ENCODE results near the gene OTOG. TPM values are rescaled to one million over a fixed set of nuclear protein-coding genes. Genes with fewer than 3 reads are reported as not detected.

The OTOG gene
- total RNA-seq, 2 experiments from 2014 or later = not detected

DNA sequence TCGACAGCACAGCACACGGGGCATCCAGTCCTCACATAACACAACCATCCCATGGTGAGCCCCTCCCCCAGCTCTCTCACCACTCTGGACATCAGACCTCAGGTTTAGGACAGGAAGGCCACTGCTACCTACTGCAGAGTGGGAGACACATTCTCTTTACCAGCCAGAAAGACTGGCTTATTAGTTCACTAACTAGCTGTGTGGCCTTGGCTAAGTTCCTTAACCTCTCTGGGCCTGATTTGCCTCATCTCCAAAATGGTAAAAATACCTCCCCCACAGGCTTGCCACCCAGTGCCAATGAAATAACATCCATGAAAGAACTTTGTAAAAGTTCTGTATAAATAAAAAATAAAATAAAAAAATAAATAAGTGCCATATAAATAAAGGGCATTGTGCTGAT is 35.0 kb upstream of the OTOG start:
- Mint-ChIP-seq H3K9me3 (no peaks in the 10 kb centered on the region), H3K36me3 (ENCODE audit: low read depth) (no peaks in the 10 kb centered on the region), H3K27ac (no peak overlapping the region), H3K4me3 (no peak overlapping the region), H3K27me3 (peaks cover 6% of the 10 kb centered on the region), H3K4me1 (ENCODE audit: low read depth) (no peaks in the 10 kb centered on the region)
- intact Hi-C loops (cut with micrococcal nuclease) = no loop called here
- POLR2A ChIA-PET = no interaction called here
- CTCF ChIA-PET = interaction anchor here (1.1 to 2.5 kb wide), 2 partner anchors 16 to 128 kb away, joined by 4 to 10 read pairs; no protein-coding TSS in a partner anchor
- ATAC-seq (no peak), DNase-seq (no peak)
- TF ChIP-seq, protein P1, sequence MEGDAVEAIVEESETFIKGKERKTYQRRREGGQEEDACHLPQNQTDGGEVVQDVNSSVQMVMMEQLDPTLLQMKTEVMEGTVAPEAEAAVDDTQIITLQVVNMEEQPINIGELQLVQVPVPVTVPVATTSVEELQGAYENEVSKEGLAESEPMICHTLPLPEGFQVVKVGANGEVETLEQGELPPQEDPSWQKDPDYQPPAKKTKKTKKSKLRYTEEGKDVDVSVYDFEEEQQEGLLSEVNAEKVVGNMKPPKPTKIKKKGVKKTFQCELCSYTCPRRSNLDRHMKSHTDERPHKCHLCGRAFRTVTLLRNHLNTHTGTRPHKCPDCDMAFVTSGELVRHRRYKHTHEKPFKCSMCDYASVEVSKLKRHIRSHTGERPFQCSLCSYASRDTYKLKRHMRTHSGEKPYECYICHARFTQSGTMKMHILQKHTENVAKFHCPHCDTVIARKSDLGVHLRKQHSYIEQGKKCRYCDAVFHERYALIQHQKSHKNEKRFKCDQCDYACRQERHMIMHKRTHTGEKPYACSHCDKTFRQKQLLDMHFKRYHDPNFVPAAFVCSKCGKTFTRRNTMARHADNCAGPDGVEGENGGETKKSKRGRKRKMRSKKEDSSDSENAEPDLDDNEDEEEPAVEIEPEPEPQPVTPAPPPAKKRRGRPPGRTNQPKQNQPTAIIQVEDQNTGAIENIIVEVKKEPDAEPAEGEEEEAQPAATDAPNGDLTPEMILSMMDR (IDR thresholded peaks at IDR 0.05) = no peak

DNA sequence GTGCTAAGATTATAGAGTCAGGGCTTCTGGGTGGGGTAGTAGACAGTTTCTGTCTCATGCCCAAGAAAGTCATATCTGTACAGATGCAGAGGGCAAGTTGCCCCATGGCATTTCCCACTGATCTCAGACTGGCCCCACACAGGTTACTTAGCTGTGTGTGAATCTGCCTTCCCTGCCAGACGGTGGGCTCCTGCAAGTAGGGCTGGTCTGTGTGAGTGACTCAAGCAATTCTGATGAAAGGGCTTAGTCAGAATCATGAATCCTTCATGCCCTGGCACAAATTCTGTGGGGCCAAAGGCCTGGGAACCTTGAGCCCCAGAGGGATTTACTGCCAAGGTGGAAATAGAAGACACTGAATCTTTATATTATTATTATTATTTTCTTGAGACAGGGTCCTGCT is 33.2 kb upstream of the OTOG start:
- H3K4me3 Mint-ChIP-seq = no peak overlapping the region
- DNase-seq (peak; percentile 11), ATAC-seq (peak; percentile 62)
- H3K27me3 Mint-ChIP-seq = peaks cover 3% of the 10 kb centered on the region
- TF ChIP-seq, protein P1 (IDR thresholded peaks at IDR 0.05) = no peak
- no peaks in the 10 kb centered on the region for H3K4me1 Mint-ChIP-seq (ENCODE audit: low read depth)
- H3K9me3 Mint-ChIP-seq = no peaks in the 10 kb centered on the region
- ChIA-PET CTCF (interaction anchor here (0.7 to 2.1 kb wide), 6 partner anchors 9 to 130 kb away, joined by 3 to 9 read pairs (median 4); partner anchors contain the start of gene KCNJ11), POLR2A (no interaction called here)
- H3K27ac Mint-ChIP-seq = no peak overlapping the region
- no peaks in the 10 kb centered on the region for H3K36me3 Mint-ChIP-seq (ENCODE audit: low read depth)
- intact Hi-C loops (cut with micrococcal nuclease) = no loop called here

DNA sequence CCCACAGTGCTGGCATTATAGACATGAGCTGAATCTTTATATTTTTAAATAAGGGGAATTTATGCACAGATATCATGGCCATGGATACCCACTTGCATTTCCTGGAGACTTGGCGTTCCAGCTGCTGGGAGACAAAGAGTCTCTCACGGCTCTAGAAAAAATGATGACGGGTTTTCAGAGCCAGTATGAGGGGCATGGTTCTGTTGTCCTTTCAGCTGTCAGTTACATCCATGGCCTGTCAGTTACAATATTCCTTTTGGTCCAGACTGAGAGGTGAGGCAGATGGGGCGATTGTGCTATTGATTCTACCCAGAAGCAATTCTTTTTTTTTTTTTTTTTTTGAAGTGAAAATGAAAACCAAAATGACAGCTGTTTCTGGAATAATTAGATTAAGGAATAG is 32.6 kb upstream of the OTOG start:
- POLR2A ChIA-PET = interaction anchor here (0.6 kb wide), 1 partner anchor 788 kb away, joined by 3 read pairs; no protein-coding TSS in a partner anchor
- DNase-seq (no peak), ATAC-seq (no peak)
- Mint-ChIP-seq H3K27ac (no peak overlapping the region), H3K4me1 (ENCODE audit: low read depth) (no peaks in the 10 kb centered on the region), H3K27me3 (no peaks in the 10 kb centered on the region), H3K4me3 (no peak overlapping the region), H3K9me3 (no peaks in the 10 kb centered on the region), H3K36me3 (ENCODE audit: low read depth) (no peaks in the 10 kb centered on the region)
- intact Hi-C loops (cut with micrococcal nuclease) = no loop called here
- CTCF ChIA-PET = interaction anchor here (0.7 to 2.1 kb wide), 4 partner anchors 10 to 130 kb away, joined by 3 to 9 read pairs (median 4); partner anchors contain the start of gene KCNJ11
- TF ChIP-seq, protein P1 (IDR thresholded peaks at IDR 0.05) = no peak

DNA sequence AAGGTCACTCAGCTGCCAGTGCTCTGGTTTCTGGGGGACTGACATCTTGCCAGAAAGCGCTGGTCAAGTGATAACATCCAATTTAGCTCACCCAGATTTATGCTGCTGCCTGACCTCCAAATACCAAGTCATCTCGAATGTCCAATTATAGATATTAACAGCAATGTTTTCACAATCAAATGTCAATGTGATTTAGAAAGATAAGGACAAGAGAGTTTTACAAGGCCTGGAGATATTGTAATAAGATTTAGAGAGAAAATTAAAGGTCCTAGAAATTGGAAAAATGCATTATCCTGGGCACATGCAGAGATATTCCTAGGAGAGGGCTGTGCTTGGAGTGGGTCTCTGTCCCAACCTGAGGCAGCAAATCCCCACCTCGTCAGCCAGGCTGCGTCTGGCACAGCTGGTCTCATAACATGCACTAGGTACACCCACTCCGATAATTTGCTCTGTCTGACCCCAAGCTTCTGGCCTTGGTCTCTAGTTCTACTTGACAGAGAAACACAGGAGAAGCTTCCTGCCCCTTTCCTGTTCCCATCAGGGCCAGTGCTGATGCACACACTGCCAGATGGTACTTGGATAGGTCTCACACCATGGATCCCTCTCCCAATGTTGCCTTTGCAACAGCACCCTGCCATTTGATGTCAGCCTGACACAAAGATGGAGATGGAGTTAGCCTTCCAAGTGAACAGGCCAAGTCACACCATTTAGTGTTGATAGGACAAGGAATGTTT is 31.4 kb upstream of the OTOG start:
- H3K27ac Mint-ChIP-seq = no peak overlapping the region
- intact Hi-C loops (cut with micrococcal nuclease) = no loop called here

More for the DNA sequence above, 31.4 kb upstream of the OTOG start:
- H3K4me1 Mint-ChIP-seq (ENCODE audit: low read depth) = no peaks in the 10 kb centered on the region
- H3K4me3 Mint-ChIP-seq = no peak overlapping the region
- ChIA-PET CTCF (interaction anchor here (0.7 to 5.4 kb wide), 4 partner anchors 11 to 131 kb away, joined by 3 to 47 read pairs (median 7); no protein-coding TSS in a partner anchor), POLR2A (no interaction called here)
- ATAC-seq = no peak
- no peaks in the 10 kb centered on the region for H3K27me3 Mint-ChIP-seq
- H3K9me3 Mint-ChIP-seq = no peaks in the 10 kb centered on the region
- TF ChIP-seq, protein P1 (IDR thresholded peaks at IDR 0.05) = no peak
- no peak for DNase-seq
- H3K36me3 Mint-ChIP-seq (ENCODE audit: low read depth) = no peaks in the 10 kb centered on the region
